8988T (cell line): ENCODE results near the gene CDK19.
A peak's percentile ranks its signal among the peaks of the same experiment; 100 is the strongest.

ENCODE experiments used
- DNase-seq: peaks from one replicate; pipeline ENCODE4 v3.0.0; 2011

Gene CDK19

GRCh38 chr6:110693994-110694393, 121.3 kb downstream of the CDK19 start:
- no peak for DNase-seq

GRCh38 chr6:110693296-110693695, 122.0 kb downstream of the CDK19 start:
- no peak for DNase-seq

GRCh38 chr6:110690916-110691315, 124.4 kb downstream of the CDK19 start:
- DNase-seq, result no peak

GRCh38 chr6:110690106-110690654, 125.1 kb downstream of the CDK19 start:
- no peak for DNase-seq

- DNase-seq, result no peak
These were observed 125.9 kb downstream of the CDK19 start for GRCh38 chr6:110689275-110689935.

GRCh38 chr6:110688661-110689268, 126.5 kb downstream of the CDK19 start:
- no peak for DNase-seq

- no peak for DNase-seq
These were observed 127.9 kb downstream of the CDK19 start for GRCh38 chr6:110687326-110687725.

- DNase-seq, result no peak
These were observed 132.0 kb downstream of the CDK19 start for GRCh38 chr6:110683241-110683640.

- DNase-seq, result peak; percentile 27
These were observed 132.8 kb downstream of the CDK19 start for GRCh38 chr6:110682460-110682853.

GRCh38 chr6:110681543-110682459, 133.5 kb downstream of the CDK19 start:
- DNase-seq, result no peak

GRCh38 chr6:110676396-110676795, 138.9 kb downstream of the CDK19 start:
- no peak for DNase-seq

- no peak for DNase-seq
These were observed 141.2 kb downstream of the CDK19 start for GRCh38 chr6:110674096-110674495.

- DNase-seq, result no peak
These were observed 143.1 kb downstream of the CDK19 start for GRCh38 chr6:110672122-110672521.

- no peak for DNase-seq
These were observed 143.8 kb downstream of the CDK19 start for GRCh38 chr6:110671447-110671846.

- DNase-seq, result no peak
These were observed 149.7 kb downstream of the CDK19 start for GRCh38 chr6:110665600-110665999.

- DNase-seq, result no peak
These were observed 150.3 kb downstream of the CDK19 start for GRCh38 chr6:110664933-110665332.

- no peak for DNase-seq
These were observed 152.6 kb downstream of the CDK19 start for GRCh38 chr6:110662490-110663211.

- no peak for DNase-seq
These were observed 153.9 kb downstream of the CDK19 start for GRCh38 chr6:110661414-110661813.

GRCh38 chr6:110660066-110660655, 155.1 kb downstream of the CDK19 start:
- no peak for DNase-seq

GRCh38 chr6:110658631-110659211, 156.5 kb downstream of the CDK19 start:
- no peak for DNase-seq

GRCh38 chr6:110656492-110656891, 158.8 kb downstream of the CDK19 start:
- no peak for DNase-seq

GRCh38 chr6:110655821-110656220, 159.4 kb downstream of the CDK19 start:
- DNase-seq, result no peak
